ENCODE measurements around the gene PWWP2B. TPM values are rescaled to one million over a fixed set of nuclear protein-coding genes. Genes with fewer than 3 reads are reported as not detected.

Gene PWWP2B
- total RNA-seq, 4 donors from 2014 or later: 45.9 to 129 (median 61.2) TPM

DNA sequence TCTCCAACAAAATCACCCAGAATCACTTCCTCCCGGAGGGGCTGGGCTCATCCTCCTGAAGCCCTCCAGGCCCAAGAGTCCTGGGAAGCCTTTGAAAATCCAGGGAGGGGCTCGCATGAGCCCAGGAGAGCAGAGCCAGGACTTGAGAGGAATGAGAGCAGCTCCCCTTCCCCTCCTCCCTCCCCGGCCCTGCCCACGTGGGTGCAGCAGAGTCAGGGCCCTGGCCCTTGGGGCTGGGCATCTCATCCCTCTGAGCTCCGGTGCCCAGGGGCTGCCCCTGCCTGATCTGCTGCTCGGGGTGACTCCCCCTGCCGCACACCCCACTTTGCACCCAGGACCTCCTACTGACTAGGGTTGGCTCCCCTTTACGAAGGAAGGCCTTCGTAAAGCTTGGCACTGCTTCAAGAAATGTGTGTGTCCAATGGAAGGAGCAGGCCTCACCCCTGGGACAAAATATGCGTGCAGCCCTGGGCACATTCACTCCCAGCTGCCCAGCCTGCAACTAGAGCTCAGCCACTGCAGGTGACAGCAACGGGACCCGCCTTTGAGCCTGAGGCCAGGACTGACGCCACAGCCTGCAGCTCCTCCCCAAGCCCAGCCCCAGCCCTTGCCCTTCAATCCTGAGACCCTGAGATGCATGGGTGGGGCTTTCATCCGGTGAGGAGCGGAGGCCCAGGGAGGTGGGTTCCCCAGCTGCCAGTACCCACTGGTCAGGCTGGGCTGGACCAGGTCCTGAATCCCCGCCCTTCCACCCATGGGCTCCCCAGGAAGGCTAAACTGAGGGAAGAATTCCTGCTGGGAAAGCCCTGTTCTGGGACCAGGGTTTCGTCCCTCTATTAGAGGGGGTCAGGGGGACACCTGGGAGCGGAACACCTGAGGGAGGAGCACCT lies 21.8 kb downstream of the PWWP2B start:
- H3K36me3 ChIP-seq: no peaks in the 10 kb centered on the region
- H3K4me3 ChIP-seq: no peak overlapping the region
- DNase-seq: peak; percentile 93
- whole genome bisulfite sequencing, 2 donors (ENCODE audit: low coverage in 1 of 2): 44% methylated on average over 11 of the region's 18 CpGs; no CpG with 5 or more reads in 1 of the 2 donors
- in situ Hi-C loops (cut with MboI; ENCODE audit: low pct_ligation_motif_present in 1 of 4, low pct_unique_long_range_greater_than_20kb in 1 of 4, low sequenced_read_pairs in 3 of 4) (no loop called here), intact Hi-C loops (cut with DNase I; ENCODE audit: low total_unique reads) (no loop called here)
- H3K27ac ChIP-seq: peak overlapping the region; percentile 92 to 98 (median 97)
- TF ChIP-seq, protein P1, sequence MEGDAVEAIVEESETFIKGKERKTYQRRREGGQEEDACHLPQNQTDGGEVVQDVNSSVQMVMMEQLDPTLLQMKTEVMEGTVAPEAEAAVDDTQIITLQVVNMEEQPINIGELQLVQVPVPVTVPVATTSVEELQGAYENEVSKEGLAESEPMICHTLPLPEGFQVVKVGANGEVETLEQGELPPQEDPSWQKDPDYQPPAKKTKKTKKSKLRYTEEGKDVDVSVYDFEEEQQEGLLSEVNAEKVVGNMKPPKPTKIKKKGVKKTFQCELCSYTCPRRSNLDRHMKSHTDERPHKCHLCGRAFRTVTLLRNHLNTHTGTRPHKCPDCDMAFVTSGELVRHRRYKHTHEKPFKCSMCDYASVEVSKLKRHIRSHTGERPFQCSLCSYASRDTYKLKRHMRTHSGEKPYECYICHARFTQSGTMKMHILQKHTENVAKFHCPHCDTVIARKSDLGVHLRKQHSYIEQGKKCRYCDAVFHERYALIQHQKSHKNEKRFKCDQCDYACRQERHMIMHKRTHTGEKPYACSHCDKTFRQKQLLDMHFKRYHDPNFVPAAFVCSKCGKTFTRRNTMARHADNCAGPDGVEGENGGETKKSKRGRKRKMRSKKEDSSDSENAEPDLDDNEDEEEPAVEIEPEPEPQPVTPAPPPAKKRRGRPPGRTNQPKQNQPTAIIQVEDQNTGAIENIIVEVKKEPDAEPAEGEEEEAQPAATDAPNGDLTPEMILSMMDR (IDR thresholded peaks at IDR 0.05): peak in 1 of 5 experiments; percentile 13
- TF ChIP-seq POLR2A (IDR thresholded peaks at IDR 0.05) (peak; percentile 94), EP300 (IDR thresholded peaks at IDR 0.05; ENCODE audit: low read depth) (no peak), POLR2AphosphoS5 (IDR thresholded peaks at IDR 0.05) (peak; percentile 88 to 97 (median 94))
- no peaks in the 10 kb centered on the region for H3K27me3 ChIP-seq
- H3K4me1 ChIP-seq: peaks cover 50 to 82% (median 73%) of the 10 kb centered on the region in 4 donors
- no peaks in the 10 kb centered on the region for H3K9me3 ChIP-seq

- in situ Hi-C loops (cut with MboI; ENCODE audit: low pct_ligation_motif_present in 1 of 4, low pct_unique_long_range_greater_than_20kb in 1 of 4, low sequenced_read_pairs in 3 of 4): no loop called here
- intact Hi-C loops (cut with DNase I; ENCODE audit: low total_unique reads): no loop called here
- 68 to 80% methylated on average over 1 to 24 of the region's 25 CpGs for WGBS, 2 donors (ENCODE audit: low coverage in 1 of 2)
- Histone ChIP-seq H3K27ac (peak overlapping the region; percentile 92 to 98 (median 97)), H3K36me3 (no peaks in the 10 kb centered on the region), H3K4me1 (peaks cover 50 to 79% (median 70%) of the 10 kb centered on the region in 4 donors), H3K27me3 (no peaks in the 10 kb centered on the region), H3K9me3 (no peaks in the 10 kb centered on the region), H3K4me3 (no peak overlapping the region)
- no peak for DNase-seq
- TF ChIP-seq EP300 (IDR thresholded peaks at IDR 0.05; ENCODE audit: low read depth): no peak
- TF ChIP-seq, protein P1 (IDR thresholded peaks at IDR 0.05): peak in 1 of 5 experiments; percentile 31
Measured at GRCh38 chr10:132419538-132420468, 22.8 kb downstream of the PWWP2B start.

DNA sequence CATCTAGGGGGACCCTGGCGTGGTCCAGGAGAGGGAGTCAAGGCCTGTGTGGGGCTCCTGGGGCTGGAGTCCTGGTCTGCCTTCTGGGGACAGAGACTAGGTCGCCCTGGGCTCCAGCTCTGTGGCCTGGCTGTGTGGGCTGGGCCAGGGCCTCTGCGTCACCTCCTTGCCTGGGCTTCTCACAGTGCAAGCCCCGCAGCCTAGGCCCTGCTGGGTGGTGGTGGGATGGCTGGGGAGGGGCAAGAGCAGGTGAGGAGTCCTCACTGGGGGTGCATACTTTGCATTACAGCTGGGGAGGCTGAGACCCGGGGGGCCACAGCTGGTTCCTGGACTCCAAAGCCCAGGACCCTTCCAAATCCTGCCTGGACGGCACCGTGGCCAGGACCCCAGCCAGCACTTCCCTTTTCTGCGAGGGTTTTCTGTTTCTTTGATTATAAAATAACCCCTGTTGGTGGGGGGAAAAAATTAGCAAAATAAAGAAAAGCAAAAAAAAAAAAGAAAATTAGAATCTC lies 23.5 kb downstream of the PWWP2B start:
- intact Hi-C loops (cut with DNase I; ENCODE audit: low total_unique reads) (no loop called here), in situ Hi-C loops (cut with MboI; ENCODE audit: low pct_ligation_motif_present in 1 of 4, low pct_unique_long_range_greater_than_20kb in 1 of 4, low sequenced_read_pairs in 3 of 4) (no loop called here)
- no peaks in the 10 kb centered on the region for H3K36me3 ChIP-seq
- no peak overlapping the region for H3K4me3 ChIP-seq
- no peak for DNase-seq
- H3K4me1 ChIP-seq: peaks cover 50 to 79% (median 70%) of the 10 kb centered on the region in 4 donors
- peak overlapping the region; percentile 92 to 98 (median 97) for H3K27ac ChIP-seq
- no peaks in the 10 kb centered on the region for H3K27me3 ChIP-seq
- no peaks in the 10 kb centered on the region for H3K9me3 ChIP-seq
- TF ChIP-seq EP300 (IDR thresholded peaks at IDR 0.05; ENCODE audit: low read depth): no peak
- TF ChIP-seq, protein P1 (IDR thresholded peaks at IDR 0.05): peak in 2 of 5 experiments; percentile 14 to 23
- WGBS, 2 donors (ENCODE audit: low coverage in 1 of 2): 55% methylated on average over 7 of the region's 8 CpGs; no CpG with 5 or more reads in 1 of the 2 donors
